A673 (cell line): Measurements from ENCODE around the gene VGLL2.

Experiments used
- CTCF ChIP-seq: fragments of 300-800, 200-600 bp; sonication (generic); conservative IDR thresholded peaks from 2 replicates; pipeline ENCODE4 v1.5.1; 2017; ENCODE audit warnings: low read depth, mild to moderate bottlenecking, antibody characterized with exemption, low read length, moderate library complexity, mixed read lengths
- EZH2 ChIP-seq: fragments of 200-600 bp; sonication (generic); IDR thresholded peaks from 2 replicates; pipeline ENCODE4 v1.6.1; 2017; ENCODE audit warnings: borderline replicate concordance, low read depth, mild to moderate bottlenecking, mixed read lengths, antibody characterized with exemption, low read length; ENCODE audit not compliant: poor library complexity, severe bottlenecking

GRCh38 chr6:117226778-117227177 lies 38.6 kb upstream of the VGLL2 start:
- TF ChIP-seq CTCF: no peak
- no peak for TF ChIP-seq EZH2
